Mucosa of descending colon (tissue), 3 donors: ENCODE data around the gene EVPL. TPM values are rescaled to one million over a fixed set of nuclear protein-coding genes. Genes with fewer than 3 reads are reported as not detected.

ENCODE experiments used
- ATAC-seq: fragments of 200-7000 bp; cut with Tn5 transposase; one replicate; pipeline ENCODE4 v1.9.1; 2020; ENCODE audit warnings: mild to moderate bottlenecking, moderate library complexity
- DNase-seq, 3 donors: peaks; one replicate each; pipeline ENCODE4 v3.0.0-alpha.2; 2020
- H3K36me3 ChIP-seq: fragments of 200-600 bp; one replicate; pipeline ENCODE4 v1.8.0; 2021; ENCODE audit warnings: low read depth, mild to moderate bottlenecking
- H3K4me1 ChIP-seq: fragments of 200-600 bp; one replicate; pipeline ENCODE4 v1.8.0; 2021; ENCODE audit warnings: low read depth, mild to moderate bottlenecking
- H3K4me3 ChIP-seq: fragments of 200-600 bp; one replicate; pipeline ENCODE4 v1.8.0; 2021; ENCODE audit warnings: mild to moderate bottlenecking
- H3K9me3 ChIP-seq: fragments of 200-600 bp; one replicate; pipeline ENCODE4 v1.8.0; 2021; ENCODE audit warnings: mild to moderate bottlenecking
- intact Hi-C, 2 donors: fragments of 100-400 bp; cut with DNase I in 1 of 2; cut with micrococcal nuclease in 1 of 2; formaldehyde crosslinking; loops; one replicate each; pipeline versions ENCODE4 v1.11.0 to v1.11.1; 2022; cut with DNase I, micrococcal nuclease
- total RNA-seq, 3 donors: library from RNA; stranded (reverse); fragmentation: NEBNext Ultra II Directional in 2 of 3; extraction: Animal tissue kit (Norgen Biotek cat#: 25700) in 2 of 3; gene quantifications; one replicate each; pipeline versions ENCODE4 v1.2.1 to v1.2.4, GENCODE V29; 2021 to 2023
- TF ChIP-seq, protein P1 (sequence below): fragments of 200-600 bp; IDR thresholded peaks from one replicate; pipeline ENCODE4 v1.8.0; 2022; ENCODE audit warnings: antibody characterized with exemption, mild to moderate bottlenecking
- donor health status: DM: no; HTN: no; CAD: no; lungs with moderate emphysema.
- donor health status: DM: no; HTN: no; CAD: no.
- donor health status: DM: no; HTN: yes; CAD: no.

EVPL gene
- total RNA-seq, 3 donors from 2014 or later, result 13.3 to 22.6 (median 16.3) TPM

DNA sequence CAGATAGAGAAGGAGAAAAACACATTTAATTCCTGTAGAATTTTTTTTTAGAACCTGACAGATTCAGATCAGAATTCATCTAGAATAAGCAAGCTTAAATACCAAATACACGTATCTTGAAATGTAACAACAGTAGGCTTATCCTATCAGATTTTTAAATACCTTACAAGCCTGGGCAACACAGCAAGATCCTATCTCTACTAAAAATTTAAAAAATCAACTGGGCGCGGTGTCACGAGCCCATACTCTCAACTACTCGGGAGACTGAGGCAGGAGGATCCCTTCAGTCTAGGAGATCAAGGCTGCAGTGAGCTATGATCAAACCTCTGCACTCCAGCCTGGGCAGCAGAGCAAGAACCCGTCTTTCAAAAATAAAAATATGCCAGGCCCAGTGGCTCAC, 61.6 kb downstream of the EVPL start:
- peaks cover 4% of the 10 kb centered on the region for H3K36me3 ChIP-seq
- H3K4me1 ChIP-seq, result no peaks in the 10 kb centered on the region
- DNase-seq, result no peak
- H3K9me3 ChIP-seq, result no peaks in the 10 kb centered on the region
- ATAC-seq, result no peak
- intact Hi-C loops, result no loop called here
- TF ChIP-seq, protein P1, sequence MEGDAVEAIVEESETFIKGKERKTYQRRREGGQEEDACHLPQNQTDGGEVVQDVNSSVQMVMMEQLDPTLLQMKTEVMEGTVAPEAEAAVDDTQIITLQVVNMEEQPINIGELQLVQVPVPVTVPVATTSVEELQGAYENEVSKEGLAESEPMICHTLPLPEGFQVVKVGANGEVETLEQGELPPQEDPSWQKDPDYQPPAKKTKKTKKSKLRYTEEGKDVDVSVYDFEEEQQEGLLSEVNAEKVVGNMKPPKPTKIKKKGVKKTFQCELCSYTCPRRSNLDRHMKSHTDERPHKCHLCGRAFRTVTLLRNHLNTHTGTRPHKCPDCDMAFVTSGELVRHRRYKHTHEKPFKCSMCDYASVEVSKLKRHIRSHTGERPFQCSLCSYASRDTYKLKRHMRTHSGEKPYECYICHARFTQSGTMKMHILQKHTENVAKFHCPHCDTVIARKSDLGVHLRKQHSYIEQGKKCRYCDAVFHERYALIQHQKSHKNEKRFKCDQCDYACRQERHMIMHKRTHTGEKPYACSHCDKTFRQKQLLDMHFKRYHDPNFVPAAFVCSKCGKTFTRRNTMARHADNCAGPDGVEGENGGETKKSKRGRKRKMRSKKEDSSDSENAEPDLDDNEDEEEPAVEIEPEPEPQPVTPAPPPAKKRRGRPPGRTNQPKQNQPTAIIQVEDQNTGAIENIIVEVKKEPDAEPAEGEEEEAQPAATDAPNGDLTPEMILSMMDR, result no peak
- H3K4me3 ChIP-seq, result no peak overlapping the region

DNA sequence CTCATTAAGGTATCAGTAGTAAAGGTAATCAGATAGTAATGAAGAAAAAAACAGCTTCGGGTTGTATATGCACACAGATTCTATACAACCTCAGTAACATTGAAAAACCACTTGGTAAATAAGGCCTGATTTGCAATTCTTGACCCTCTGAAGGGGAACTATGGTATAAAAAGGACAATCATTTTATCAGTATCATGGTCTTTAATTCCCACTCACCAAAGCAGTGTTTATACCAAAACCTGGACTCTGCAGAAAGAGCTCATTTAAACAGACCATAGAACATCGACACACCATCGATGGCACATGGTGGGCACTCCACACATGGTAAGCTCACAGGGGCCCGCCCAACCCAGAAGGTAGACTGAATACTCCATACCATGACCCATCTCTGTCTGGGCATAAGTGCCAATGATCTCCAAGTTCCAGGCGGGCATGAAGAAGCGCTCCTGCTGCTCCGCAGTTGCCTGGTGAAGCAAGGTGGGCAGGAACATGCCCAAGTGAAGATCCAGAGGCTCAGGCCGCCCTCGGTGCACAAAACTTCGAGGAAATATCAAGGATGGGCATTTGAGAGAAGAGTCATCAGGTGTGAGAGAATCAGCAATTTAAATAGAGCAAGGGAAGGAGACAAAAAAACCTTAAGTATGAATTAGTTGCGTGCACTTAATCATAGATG, 67.1 kb downstream of the EVPL start:
- DNase-seq (no peak), ATAC-seq (no peak)
- Histone ChIP-seq H3K9me3 (no peaks in the 10 kb centered on the region), H3K4me3 (no peak overlapping the region), H3K4me1 (no peaks in the 10 kb centered on the region), H3K36me3 (no peaks in the 10 kb centered on the region)
- intact Hi-C loops, result no loop called here
- TF ChIP-seq, protein P1, result no peak

DNA sequence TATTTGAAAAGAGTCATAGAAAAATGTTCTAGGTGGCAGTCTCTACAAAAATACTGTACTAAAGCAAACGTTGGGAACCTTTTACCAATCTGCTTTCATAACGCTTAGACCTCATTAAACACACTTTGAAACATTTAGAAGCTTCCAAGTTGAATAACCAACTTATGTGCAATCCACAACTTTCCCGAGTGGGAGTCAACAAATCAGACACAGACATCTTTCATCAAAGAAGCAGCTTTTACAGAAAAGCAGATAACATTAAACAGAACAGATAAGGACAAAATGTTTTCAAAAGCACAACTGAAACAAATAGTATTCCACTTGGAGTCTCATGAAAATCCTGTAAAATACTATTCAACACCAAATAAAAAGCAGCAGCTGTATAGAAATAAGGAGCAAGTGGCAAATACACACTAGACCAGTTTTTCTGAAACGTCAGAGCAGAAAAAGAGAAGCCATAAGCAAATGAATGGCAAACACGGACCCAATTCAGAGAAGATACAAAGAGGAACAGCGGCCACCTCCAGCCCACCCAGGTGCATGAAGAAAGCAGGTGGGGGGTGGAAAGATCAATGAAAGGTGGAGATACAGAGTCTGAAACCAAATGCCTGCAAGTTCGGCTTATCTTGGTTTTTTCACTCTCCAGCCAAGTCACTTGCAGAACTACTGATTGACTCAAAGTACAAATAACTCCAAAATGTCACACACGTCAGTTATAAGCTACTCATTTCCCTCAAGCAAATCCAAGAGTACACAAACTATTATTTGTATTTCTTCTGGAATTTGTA, 67.9 kb downstream of the EVPL start:
- H3K9me3 ChIP-seq, result no peaks in the 10 kb centered on the region
- DNase-seq, result no peak
- H3K4me1 ChIP-seq, result no peaks in the 10 kb centered on the region
- TF ChIP-seq, protein P1, result no peak
- no peaks in the 10 kb centered on the region for H3K36me3 ChIP-seq
- H3K4me3 ChIP-seq, result no peak overlapping the region
- no peak for ATAC-seq
- intact Hi-C loops, result no loop called here

Other genes with a start within 250 kb of the EVPL start
- gene UNK, start 242.5 kb downstream of the EVPL start, total RNA-seq, result 10 to 100 TPM; 24.5 to 27.5 (median 25.7) TPM
- 10 to 100 TPM; 18.4 to 40.2 (median 23.0) TPM for gene UNC13D, start 182.9 kb downstream of the EVPL start, total RNA-seq
- 100 to 1,000 TPM in 1 of 3 donors, 10 to 100 TPM in 2; 99.1 to 114 (median 99.8) TPM for gene WBP2, start 172.0 kb downstream of the EVPL start, total RNA-seq
- 10 to 100 TPM; 44.5 to 77.4 (median 53.4) TPM for gene TRIM47, start 148.7 kb downstream of the EVPL start, total RNA-seq
- 10 to 100 TPM; 13.7 to 23.8 (median 15.4) TPM for gene TRIM65, start 130.4 kb downstream of the EVPL start, total RNA-seq
- gene MRPL38, start 122.4 kb downstream of the EVPL start, total RNA-seq, result 10 to 100 TPM; 87.0 to 98.0 (median 89.4) TPM
- 10 to 100 TPM in 1 of 3 donors, 1 to 10 TPM in 2; 5.2 to 13.6 (median 5.5) TPM for gene FBF1, start 86.3 kb downstream of the EVPL start, total RNA-seq
- gene ACOX1, start 48.1 kb downstream of the EVPL start, total RNA-seq, result 100 to 1,000 TPM; 128 to 272 (median 154) TPM
- 10 to 100 TPM; 16.1 to 36.4 (median 23.1) TPM for gene TEN1, start 48.1 kb downstream of the EVPL start, total RNA-seq
- 10 to 100 TPM in 2 of 3 donors, 1 to 10 TPM in 1; 7.9 to 16.8 (median 12.5) TPM for gene CDK3, start 26.5 kb downstream of the EVPL start, total RNA-seq
- 10 to 100 TPM; 47.3 to 86.6 (median 53.0) TPM for gene SRP68, start 45.2 kb upstream of the EVPL start, total RNA-seq
- gene GALR2, start 47.5 kb upstream of the EVPL start, total RNA-seq, result 1 to 10 TPM in 1 of 3 donors, not detected in 2; 4.2 TPM
- gene ZACN, start 51.9 kb upstream of the EVPL start, total RNA-seq, result 1 to 10 TPM in 1 of 3 donors, not detected in 2; 1.4 TPM
- gene EXOC7, start 76.5 kb upstream of the EVPL start, total RNA-seq, result 100 to 1,000 TPM in 2 of 3 donors, 10 to 100 TPM in 1; 91.0 to 145 (median 142) TPM
- 1 to 10 TPM in 1 of 3 donors, under 1 TPM in 2; 0.16 to 2.2 (median 0.52) TPM for gene FOXJ1, start 113.9 kb upstream of the EVPL start, total RNA-seq
- gene RNF157, start 213.2 kb upstream of the EVPL start, total RNA-seq, result 10 to 100 TPM; 11.6 to 45.8 (median 17.5) TPM
- gene UBALD2, start 238.0 kb upstream of the EVPL start, total RNA-seq, result 100 to 1,000 TPM in 1 of 3 donors, 10 to 100 TPM in 2; 46.6 to 132 (median 99.1) TPM